ENCODE measurements around the gene RNU1-2.

DNA sequence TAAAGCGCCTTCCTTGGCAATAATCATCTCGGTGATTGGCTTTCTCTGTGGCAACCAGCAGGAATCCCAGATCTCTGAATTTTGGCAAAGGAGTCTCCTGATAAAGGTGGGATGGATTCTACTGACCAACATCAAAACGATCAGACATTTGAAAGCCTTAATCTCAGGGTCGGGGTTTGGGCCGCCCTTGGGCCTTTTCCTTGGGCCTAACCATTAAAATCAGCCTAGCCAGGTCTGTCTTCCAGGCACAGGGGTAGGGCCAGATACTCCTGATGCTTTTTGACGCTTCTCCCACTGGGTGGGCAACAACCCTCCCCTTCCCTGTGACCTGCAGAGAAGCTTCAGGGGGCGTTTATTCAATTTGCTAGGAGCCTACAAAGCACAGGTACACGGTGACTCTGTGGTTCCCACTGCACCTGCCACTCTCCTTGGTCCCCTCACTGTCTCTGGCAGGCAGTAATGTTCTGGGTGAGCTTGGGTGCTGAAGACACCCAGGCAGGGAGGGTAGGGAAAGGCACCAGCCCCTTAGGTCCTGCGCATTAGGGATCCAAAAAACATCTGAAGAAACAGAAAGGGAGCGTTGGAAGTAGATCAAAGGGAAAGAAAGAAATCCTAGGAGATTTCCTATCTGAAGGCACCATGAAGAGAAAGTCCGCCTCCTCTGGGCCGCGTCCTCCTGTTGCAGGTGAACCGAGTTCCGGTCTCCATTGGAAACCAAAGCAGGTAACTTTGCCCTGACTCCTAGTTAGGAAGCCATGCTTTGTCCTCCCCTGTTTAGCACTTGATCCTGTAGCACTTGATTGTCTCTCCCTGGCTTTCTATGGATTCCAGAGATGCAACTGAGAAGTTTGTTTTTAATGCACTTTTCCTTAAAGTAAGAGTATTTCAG is 12.3 kb downstream of the RNU1-2 start:
- TF ChIP-seq, protein P1, sequence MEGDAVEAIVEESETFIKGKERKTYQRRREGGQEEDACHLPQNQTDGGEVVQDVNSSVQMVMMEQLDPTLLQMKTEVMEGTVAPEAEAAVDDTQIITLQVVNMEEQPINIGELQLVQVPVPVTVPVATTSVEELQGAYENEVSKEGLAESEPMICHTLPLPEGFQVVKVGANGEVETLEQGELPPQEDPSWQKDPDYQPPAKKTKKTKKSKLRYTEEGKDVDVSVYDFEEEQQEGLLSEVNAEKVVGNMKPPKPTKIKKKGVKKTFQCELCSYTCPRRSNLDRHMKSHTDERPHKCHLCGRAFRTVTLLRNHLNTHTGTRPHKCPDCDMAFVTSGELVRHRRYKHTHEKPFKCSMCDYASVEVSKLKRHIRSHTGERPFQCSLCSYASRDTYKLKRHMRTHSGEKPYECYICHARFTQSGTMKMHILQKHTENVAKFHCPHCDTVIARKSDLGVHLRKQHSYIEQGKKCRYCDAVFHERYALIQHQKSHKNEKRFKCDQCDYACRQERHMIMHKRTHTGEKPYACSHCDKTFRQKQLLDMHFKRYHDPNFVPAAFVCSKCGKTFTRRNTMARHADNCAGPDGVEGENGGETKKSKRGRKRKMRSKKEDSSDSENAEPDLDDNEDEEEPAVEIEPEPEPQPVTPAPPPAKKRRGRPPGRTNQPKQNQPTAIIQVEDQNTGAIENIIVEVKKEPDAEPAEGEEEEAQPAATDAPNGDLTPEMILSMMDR (IDR thresholded peaks at IDR 0.05; ENCODE audit: insufficient read depth, low read length) = no peak
- TF ChIP-seq GABPA (IDR thresholded peaks at IDR 0.05; ENCODE audit: low read depth) (no peak), POLR2AphosphoS5 (IDR thresholded peaks at IDR 0.05; ENCODE audit: low read depth) (no peak), SPI1 (IDR thresholded peaks at IDR 0.05; ENCODE audit: borderline replicate concordance, low read depth) (no peak)
- TF ChIP-seq, protein P2, sequence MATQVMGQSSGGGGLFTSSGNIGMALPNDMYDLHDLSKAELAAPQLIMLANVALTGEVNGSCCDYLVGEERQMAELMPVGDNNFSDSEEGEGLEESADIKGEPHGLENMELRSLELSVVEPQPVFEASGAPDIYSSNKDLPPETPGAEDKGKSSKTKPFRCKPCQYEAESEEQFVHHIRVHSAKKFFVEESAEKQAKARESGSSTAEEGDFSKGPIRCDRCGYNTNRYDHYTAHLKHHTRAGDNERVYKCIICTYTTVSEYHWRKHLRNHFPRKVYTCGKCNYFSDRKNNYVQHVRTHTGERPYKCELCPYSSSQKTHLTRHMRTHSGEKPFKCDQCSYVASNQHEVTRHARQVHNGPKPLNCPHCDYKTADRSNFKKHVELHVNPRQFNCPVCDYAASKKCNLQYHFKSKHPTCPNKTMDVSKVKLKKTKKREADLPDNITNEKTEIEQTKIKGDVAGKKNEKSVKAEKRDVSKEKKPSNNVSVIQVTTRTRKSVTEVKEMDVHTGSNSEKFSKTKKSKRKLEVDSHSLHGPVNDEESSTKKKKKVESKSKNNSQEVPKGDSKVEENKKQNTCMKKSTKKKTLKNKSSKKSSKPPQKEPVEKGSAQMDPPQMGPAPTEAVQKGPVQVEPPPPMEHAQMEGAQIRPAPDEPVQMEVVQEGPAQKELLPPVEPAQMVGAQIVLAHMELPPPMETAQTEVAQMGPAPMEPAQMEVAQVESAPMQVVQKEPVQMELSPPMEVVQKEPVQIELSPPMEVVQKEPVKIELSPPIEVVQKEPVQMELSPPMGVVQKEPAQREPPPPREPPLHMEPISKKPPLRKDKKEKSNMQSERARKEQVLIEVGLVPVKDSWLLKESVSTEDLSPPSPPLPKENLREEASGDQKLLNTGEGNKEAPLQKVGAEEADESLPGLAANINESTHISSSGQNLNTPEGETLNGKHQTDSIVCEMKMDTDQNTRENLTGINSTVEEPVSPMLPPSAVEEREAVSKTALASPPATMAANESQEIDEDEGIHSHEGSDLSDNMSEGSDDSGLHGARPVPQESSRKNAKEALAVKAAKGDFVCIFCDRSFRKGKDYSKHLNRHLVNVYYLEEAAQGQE (IDR thresholded peaks at IDR 0.05; ENCODE audit: insufficient replicate concordance, low read depth) = no peak
